ENCODE results near the gene RPL3.
"Not testable (repeated sequence)": the region's sequence is repeated elsewhere in the genome, so short reads cannot be mapped to it uniquely, and the experiment has no call there.

Gene RPL3

DNA sequence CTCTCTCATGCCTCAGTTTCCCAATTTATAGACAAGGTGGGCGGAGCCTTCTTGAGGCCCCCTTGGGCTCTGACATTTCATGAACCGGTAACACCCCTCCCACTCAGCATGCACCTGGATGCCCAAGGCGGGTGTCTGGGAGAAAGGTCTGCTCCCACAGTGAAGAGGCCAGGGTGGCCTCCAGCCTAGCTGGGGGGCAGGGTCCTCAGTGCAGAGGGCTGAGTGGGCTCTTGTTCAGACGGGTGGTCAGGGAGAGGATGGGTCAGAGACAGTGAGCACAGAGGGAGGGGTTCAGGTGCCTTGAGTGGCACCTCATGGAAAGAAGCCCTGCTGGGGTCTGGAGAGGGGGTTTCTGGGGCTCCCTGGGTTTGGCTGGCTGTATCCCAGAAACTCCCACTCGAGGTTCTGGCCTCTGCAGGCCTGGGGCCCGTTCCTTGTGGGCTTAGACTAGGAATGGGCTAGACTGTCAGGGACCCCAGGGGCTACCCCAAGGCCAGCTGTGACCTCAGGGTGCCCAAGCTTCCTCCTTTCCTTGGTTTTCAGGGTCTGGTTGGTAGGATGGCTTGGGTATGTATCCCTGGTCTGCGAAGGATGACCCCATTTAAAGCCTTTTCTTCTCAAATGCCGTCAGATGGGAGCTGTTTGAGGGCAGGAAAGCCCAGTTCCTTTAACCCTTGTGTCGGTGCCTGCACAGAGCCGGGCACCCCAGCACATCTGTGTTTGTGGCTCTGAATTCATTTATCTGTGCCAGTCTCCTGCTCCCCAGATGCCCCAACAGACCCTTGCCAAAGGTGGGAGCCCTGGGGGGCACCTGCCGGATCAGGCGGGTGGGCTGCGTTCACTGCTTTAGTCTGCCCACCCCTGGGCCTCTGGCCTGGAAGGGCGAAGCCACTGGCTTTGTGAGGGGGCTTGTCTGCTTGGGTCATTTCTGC lies 31.6 kb upstream of the RPL3 start:
- DNase-seq = no peak

GRCh38 chr22:39349967-39350726 lies 30.7 kb upstream of the RPL3 start, which contains the start of gene SYNGR1:
Gene SYNGR1 (plus strand): TSS chr22:39349991. CDS start chr22:39350011, 20 bp downstream.
- DNase-seq = no peak

DNA sequence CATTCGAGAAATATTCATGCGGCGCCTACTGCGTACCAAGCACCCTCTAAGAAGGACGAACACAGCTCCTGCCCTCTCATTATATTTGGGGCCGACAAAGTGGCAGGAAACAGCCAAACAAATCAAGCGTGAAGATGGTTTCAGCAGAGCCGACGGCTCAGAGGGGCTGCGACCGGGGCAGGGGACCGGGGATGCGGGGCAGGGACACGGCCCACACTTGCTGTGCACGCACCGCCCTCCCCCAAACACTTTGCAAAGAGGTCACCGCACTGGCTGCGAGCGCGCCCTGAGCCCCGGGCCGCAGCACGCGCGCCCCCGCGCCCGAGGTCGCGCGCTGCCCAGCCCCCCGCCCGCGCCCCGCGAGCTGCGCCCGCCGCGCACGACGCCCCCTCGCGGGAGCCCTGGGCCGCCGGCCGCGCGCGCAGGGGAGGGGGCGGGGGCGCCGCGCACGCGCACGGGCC lies 30.1 kb upstream of the RPL3 start:
- DNase-seq = no peak

DNA sequence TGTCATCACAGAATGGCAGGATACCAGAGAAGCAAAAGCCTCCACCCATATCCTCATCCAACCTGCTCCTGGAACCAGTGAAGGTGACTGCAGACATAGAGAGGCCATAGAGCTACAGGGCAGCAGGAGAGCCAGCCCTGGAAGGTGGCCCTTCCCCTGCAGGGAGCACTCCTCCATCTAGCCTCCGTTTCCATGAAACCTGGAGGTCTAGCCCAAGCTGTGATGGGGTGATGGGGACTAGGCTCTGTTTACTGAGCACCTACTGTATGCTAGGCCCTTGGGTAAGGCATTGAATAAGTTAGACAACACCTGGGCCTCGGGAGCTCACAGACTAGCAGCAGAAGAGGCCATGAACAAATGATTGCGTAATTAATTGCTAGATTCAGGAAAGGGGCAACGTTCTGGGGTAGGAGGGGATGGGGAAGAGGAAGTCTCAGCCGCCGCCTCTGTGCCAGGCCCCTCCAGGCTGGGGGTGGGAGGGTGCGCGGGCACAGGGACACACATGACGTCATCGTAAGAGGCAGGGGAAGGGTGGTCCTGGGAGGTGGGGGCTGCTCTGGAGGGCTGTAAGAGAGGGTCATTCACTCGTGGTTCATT lies 29.6 kb upstream of the RPL3 start:
- peak; percentile 82 for DNase-seq

DNA sequence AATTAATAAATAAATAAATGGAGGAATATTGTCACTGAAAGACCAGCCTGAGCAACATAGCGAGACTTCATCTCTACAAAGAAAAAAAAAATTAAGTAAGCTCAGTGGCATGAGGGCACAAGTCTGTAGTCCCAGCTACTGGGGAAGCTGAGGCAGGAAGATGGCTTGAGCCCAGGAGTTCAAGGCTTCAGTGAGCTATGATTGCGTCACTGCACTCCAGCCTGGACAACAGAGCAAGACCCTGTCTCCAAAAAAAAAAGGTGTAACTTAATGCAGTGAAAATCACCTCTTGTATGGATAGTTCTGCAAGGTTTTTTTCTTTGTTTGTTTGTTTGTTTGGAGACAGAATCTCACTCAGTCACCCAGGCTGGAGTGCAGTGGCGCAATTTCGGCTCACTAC lies 25.8 kb upstream of the RPL3 start:
- DNase-seq = no peak

GRCh38 chr22:39344046-39344390 lies 24.6 kb upstream of the RPL3 start:
- DNase-seq = no peak

DNA sequence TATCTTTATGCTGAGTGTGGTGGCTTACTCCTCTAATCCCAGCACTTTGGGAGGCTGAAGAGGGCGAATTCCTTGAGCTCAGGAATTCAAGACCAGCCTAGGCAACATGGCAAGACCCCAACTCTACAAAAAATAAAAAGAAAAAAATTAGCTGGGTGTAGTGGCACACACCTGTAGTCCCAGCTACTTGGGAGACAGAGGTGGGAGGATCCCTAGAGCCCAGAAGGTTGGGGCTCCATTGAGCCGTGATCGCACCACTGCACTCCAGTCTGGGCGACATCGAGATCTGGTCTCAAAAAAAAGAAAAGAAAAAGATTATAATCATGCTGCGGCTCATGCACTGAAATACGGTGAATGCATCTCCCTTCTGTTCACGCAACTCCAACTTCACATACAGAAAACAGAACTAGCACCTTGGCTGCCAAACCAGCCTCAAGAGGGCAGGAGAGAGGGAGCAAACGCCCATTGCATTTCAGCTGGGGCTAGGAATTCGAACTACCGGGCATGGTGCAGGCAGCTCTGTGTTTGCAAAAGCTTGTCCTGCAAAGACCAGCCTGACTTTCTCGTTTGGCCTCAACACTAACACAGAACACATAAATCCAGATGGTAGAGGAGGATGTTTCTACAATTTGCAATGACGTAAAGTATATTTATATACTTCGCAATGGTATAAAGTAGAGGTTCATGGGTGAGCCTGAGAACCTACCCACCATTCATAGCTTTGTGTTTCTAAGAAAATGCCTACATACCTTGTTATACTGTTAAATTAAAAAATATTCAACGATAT lies 24.0 kb upstream of the RPL3 start:
- DNase-seq = peak; percentile 65

GRCh38 chr22:39341179-39341578 lies 21.8 kb upstream of the RPL3 start:
- no peak for DNase-seq

- DNase-seq = not testable (repeated sequence)
These were observed 20.4 kb upstream of the RPL3 start for GRCh38 chr22:39339775-39340174.

GRCh38 chr22:39336411-39336810 lies 17.0 kb upstream of the RPL3 start:
- DNase-seq = no peak

GRCh38 chr22:39332441-39333064 lies 13.1 kb upstream of the RPL3 start:
- no peak for DNase-seq

DNA sequence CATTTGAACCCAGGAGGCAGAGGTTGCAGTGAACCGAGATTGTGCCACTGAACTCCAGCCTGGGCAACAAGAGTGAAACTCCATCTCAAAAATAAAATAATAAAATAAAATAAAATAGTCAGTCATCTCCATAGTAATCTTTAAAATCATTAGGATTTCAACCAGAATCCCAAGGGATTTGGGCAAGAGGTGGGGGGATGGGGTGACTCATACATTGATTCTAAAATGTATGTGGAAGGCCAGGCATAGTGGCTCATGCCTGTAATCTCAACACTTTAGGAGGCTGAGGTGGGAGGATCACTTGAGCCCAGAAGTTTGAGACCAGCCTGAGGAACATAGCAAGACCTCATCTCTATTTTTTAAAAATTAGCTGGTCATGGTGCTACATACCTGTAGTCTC lies 11.1 kb upstream of the RPL3 start:
- not testable (repeated sequence) for DNase-seq

DNA sequence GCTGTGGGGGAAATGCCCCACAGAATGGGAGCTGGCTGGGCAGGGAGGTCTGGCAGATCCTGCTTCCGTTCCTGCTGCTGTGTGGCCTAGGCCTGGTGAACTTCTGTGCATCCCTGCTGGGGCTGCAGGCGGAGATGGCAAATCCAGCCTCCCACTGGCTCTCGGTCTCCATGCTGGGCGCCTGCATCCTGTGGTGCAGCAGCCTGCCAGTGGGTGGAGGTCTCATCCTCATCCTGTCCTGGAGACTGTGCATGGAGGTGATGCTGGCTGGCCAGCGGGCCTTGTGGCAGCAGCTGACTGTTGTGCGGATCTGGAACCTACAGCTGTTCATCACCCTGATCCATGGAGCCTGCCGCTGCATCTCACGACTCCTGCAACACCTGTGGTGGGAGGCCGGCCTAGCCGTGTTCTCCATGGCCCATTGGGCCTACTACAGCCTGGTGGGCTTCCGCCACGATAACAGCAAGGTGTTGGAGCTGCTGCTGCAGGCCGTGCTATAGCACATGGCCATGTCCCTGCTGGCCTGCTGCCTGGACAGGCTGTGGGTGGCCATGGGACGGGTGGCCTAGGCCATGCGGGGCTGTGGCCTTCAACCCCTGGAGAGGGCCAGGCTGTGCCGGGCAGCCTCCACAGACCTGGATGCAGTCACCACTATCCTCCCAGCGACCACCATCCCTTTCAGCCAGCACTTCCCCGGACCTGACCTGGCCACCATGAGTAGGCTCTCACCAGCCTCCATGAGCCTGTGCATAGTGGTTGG lies 8.8 kb upstream of the RPL3 start:
- no peak for DNase-seq

- no peak for DNase-seq
These were observed 6.0 kb upstream of the RPL3 start for GRCh38 chr22:39325392-39325932.

DNA sequence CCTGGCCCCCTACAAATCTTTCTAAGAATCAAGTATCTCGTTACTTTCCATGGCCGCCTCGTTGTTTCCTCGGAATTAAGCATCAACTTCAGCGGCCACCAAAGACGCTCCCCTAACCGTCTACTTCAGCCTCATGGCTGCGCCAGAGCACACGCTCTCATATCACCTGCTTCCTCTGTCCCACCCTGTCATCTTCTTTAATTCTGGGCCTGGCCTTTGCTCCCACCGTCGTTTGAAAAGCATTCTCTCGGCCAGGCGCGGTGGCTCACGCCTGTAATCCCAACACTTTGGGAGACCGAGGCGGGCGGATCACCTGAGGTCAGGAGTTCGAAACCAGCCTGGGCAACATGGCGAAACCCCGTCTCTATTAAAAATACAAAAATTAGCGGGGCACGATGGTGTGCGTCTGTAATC lies 1.2 kb upstream of the RPL3 start:
- not testable (repeated sequence) for DNase-seq

DNA sequence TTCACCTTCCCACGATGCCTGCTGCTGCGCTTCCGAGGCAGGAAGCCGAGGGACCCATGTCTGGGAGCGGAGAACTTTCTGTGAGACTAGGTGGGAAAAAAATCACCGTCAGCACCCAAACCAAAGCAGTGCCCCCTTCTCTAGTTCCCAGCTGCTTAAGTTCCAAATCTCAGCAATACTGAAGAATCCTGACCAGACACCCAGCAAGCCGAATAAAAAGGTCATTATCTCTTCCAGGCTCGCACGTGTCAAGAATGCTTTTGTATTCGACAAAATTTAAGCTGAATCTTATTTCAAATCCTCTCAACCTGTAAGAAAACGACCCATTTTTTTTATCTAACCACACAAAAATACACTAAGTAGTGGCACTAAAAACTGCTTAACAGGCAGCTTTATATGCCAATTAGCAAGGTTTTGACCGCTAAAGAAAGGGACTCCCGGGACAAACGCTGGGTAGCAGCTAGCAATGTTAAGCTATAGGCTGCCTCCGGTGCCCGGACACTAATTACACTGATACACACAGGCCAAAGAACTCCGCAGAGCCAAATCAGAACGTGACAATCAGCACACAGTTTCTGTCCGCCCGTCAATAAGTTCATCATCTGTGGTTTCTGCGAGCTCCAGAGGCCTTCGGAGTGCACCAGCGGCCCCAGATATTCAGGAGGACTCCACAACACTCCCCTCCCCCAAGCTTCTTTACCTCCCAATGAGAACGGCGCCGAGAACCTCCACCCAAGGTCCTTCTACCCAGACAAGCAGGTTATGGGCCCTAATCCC lies 728 bp downstream of the RPL3 start:
- no peak for DNase-seq

GRCh38 chr22:39317775-39318506 lies 1.5 kb downstream of the RPL3 start:
- DNase-seq = no peak

DNA sequence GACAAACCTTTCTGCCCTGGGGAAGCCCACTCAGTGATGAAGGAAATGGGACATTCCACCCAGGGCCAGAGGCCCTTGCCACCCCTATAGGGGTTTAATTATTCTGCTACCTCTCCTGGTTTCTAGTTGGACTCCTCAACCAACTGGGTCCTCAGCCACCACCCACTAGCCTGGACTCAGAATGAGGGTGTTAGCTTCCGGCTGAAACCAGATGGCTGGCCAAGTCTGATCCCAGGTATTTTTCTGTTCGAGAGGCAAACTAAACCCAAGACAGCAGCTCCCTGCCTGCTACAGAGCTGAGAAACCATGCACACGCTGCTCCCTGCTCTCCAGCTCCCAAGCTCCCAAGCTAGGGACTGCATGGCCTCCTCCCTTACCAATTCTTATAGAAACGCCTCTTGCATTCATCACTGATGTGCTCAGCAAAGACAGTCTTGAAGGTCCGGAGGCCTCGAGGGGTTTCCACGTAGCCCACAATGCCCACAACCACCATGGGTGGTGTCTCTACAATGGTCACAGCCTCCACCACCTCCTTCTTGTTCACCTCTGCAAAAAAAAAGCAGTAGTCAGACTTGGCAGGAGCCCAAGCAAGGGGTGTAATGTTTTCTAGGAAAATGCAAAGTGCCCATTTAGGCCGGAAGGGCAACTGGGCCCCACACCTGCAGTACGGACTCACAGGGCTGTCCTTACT lies 2.2 kb downstream of the RPL3 start:
- DNase-seq = no peak
